AG09309 (cell line): ENCODE results near the gene MYH9.

Source experiments
- DNase-seq: peaks from one replicate; pipeline ENCODE4 v3.0.0-alpha.2; 2010; ENCODE audit warnings: low read depth
- H3K4me3 ChIP-seq: 2 replicates; pipeline ENCODE4 v1.5.1; 2011; ENCODE audit warnings: mild to moderate bottlenecking, low read depth, low read length, moderate library complexity; ENCODE audit not compliant: control insufficient read depth
- TF ChIP-seq, protein P1 (sequence below): IDR thresholded peaks from 2 replicates; pipeline ENCODE4 v1.5.1; 2011; ENCODE audit warnings: mild to moderate bottlenecking, low read depth, low read length, inconsistent platforms; ENCODE audit not compliant: insufficient read depth, control insufficient read depth; ENCODE audit errors: missing control alignments

MYH9 gene

DNA sequence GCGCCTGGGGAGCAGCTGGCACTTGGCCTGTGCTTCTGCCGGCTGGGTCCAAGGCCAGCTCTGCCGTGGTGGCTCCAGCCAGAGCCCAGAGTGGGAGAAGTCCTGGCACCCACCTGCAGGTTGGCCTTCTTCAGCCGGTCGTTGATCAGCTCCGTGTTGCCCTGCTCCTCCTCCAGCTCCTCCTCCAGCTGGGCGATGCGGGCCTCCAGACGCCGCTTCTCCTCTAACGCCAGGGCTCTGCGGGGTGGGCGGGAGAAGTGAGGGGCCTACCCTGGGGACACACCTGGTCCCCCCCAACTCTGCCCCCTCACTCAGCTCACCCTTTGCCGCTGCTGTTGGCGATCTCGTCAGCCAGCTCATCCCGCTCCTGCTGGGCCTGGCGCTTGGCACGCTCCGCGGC, 102.2 kb downstream of the MYH9 start:
- TF ChIP-seq, protein P1, sequence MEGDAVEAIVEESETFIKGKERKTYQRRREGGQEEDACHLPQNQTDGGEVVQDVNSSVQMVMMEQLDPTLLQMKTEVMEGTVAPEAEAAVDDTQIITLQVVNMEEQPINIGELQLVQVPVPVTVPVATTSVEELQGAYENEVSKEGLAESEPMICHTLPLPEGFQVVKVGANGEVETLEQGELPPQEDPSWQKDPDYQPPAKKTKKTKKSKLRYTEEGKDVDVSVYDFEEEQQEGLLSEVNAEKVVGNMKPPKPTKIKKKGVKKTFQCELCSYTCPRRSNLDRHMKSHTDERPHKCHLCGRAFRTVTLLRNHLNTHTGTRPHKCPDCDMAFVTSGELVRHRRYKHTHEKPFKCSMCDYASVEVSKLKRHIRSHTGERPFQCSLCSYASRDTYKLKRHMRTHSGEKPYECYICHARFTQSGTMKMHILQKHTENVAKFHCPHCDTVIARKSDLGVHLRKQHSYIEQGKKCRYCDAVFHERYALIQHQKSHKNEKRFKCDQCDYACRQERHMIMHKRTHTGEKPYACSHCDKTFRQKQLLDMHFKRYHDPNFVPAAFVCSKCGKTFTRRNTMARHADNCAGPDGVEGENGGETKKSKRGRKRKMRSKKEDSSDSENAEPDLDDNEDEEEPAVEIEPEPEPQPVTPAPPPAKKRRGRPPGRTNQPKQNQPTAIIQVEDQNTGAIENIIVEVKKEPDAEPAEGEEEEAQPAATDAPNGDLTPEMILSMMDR, result no peak
- H3K4me3 ChIP-seq, result no peak overlapping the region
- DNase-seq, result no peak

DNA sequence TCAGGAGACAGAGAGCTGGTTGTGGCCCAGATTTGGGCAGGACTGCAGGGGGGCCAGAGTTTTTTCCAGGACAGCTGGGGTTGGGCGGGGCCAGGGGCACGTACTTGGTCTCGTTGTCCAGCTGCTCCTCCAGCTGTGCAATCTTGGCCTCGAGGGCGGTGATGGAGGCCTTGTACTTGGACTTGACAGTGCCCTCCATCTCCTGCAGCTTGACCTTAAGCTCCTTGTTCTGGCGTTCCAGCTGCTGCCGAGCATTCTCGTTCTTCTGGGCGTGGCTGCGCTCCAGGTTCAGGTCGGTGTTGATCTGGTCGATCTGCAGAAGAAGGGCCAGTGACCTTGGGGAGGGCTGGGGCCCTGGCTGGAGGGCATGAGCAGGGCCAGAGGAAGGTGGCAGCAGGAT, 102.8 kb downstream of the MYH9 start:
- H3K4me3 ChIP-seq, result no peak overlapping the region
- TF ChIP-seq, protein P1, result no peak
- DNase-seq, result no peak

DNA sequence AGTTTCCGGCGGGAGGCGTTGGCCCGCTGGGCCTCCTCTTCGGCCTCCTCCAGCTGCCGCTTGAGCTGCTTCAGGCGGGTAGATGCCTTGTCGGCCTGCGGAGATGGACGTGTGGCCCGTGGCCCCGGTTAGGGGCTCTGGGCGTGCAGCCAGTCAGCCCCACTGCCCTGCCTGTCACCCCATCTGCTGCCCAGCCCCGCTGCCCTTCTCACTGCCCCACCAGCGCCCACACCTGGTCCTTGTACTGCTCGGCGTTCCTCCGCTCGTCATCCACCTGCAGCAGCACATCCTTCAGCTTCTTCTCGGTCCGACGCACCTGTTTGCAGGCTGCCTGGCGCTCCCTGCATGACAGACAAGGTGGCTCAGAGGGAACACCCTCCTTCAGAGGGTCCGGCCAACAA, 103.6 kb downstream of the MYH9 start:
- TF ChIP-seq, protein P1, result no peak
- no peak for DNase-seq
- no peak overlapping the region for H3K4me3 ChIP-seq

DNA sequence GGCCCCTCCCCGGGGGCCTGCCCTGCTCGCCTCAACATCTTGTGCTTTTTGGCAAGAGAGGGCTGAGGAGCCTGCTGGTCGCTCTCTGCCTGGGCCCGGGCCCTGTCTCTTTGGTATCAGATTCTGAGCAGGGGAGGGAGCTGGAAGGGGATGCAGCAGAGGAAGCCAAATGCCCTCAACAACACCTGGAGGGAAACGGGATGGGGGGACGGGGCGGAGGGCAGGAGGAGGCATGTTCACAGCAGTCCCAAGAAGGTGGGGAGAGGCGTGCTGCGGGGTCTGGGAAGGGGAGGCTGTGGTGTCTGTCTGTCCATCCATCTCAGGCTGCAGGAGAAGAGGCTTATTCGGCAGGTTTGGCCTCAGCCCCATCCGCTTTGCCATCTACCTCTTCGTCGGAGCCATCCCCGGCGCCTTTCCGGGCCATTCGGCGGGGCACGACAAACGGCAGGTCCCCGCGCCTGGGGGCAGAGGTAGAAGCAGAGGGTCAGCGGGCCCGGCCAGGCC, 105.4 kb downstream of the MYH9 start:
- TF ChIP-seq, protein P1, result no peak
- H3K4me3 ChIP-seq, result no peak overlapping the region

DNA sequence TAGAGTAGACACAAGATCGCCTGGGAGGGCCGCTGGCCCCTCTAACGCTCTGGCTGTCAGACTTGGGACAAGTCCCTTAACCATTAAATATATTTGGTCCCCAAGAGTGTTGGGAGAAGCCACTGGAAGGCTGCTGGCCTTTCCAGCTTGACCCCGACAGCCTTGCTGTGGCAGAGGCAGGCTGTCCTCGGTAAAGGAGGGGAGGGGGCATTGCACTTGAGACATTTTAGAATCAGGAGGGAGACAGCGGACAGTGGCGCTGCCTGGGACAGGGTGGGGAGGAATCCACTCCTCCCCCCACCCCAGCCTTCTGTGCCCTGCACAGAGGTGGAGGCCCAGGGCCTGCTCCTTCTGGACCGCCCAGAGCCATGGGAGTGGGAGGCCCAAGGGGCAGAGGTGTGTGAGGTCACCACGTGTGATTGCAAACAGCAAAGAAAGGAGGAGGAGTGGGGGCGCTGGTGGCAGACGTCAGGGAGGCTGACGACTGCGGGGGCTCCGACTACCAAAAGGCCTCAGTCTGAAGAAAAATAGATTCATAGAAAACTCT, 105.9 kb downstream of the MYH9 start:
- DNase-seq, result no peak
- no peak overlapping the region for H3K4me3 ChIP-seq
- TF ChIP-seq, protein P1, result no peak

More for the DNA sequence above, 105.4 kb downstream of the MYH9 start:
- DNase-seq, result no peak

DNA sequence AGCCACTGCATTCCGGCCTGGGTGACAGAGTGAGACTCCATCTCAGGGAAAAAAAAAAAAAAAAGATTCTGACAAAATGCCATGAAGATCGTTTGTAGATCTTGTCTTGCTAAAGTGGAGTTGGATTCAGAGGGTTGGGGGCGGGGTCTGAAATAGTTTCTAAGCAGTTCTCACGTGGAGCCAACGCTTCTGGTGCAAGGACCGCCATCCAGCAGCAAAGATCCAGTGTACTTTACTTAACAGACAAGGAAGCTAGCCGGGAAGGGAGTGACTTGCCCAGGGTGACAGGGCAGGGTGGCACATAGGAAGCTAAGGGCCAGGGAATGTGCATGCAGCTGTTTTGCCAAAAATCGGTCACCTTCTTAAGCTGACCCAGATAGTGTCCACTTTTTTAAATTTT, 107.4 kb downstream of the MYH9 start:
- no peak for DNase-seq
- TF ChIP-seq, protein P1, result no peak
- H3K4me3 ChIP-seq, result no peak overlapping the region
